Peyer's patch (tissue), 4 donors: ENCODE results near the gene GFRA3. TPM values are rescaled to one million over a fixed set of nuclear protein-coding genes. Genes with fewer than 3 reads are reported as not detected.

Experiments
- DNase-seq, 3 donors: peaks; one replicate each; pipeline ENCODE4 v3.0.0-alpha.2; 2017 to 2019
- H3K27ac ChIP-seq, 4 donors: fragments of 200-600 bp; sonication (generic); one replicate each; pipeline ENCODE4 v1.5.1; 2016 to 2019
- H3K27me3 ChIP-seq, 2 donors: fragments of 200-600 bp; sonication (generic); one replicate each; pipeline ENCODE4 v1.5.1; 2019
- H3K36me3 ChIP-seq, 3 donors: fragments of 200-600 bp; sonication (generic); one replicate each; pipeline ENCODE4 v1.5.1; 2016 to 2019
- H3K4me1 ChIP-seq, 4 donors: fragments of 200-600 bp; sonication (generic); one replicate each; pipeline ENCODE4 v1.5.1; 2016 to 2019
- H3K4me3 ChIP-seq, 4 donors: fragments of 200-600 bp; sonication (generic); 1 replicate in 3 of 4; 2 replicates in 1 of 4; pipeline ENCODE4 v1.5.1; 2016 to 2019; ENCODE audit warnings: mild to moderate bottlenecking in 1 of 4
- H3K9me3 ChIP-seq, 4 donors: fragments of 200-600 bp; sonication (generic); one replicate each; pipeline ENCODE4 v1.5.1; 2016 to 2019; ENCODE audit warnings: mild to moderate bottlenecking in 1 of 4
- POLR2A ChIP-seq, 2 donors: fragments of 450-650 bp; IDR thresholded peaks; one replicate each; pipeline ENCODE4 v1.5.1; 2017; ENCODE audit warnings: antibody characterized with exemption in 2 of 2, mild to moderate bottlenecking in 2 of 2, moderate library complexity in 2 of 2
- total RNA-seq, 4 donors: library from RNA; depleted of rRNA; stranded (reverse); fragments of >200 nt; gene quantifications; one replicate each; pipeline ENCODE4 v1.1.0, GENCODE V29; 2016
- TF ChIP-seq, protein P1 (sequence below), 6 experiments: fragments of 450-650 bp in 4 of 6; fragments of 200-600 bp in 2 of 6; sonication (generic) in 1 of 6; IDR thresholded peaks; one replicate each; pipeline ENCODE4 v1.5.1; 2017 to 2019; ENCODE audit warnings: antibody characterized with exemption in 6 of 6, mild to moderate bottlenecking in 3 of 6, moderate library complexity in 1 of 6

The GFRA3 gene
- total RNA-seq, 4 donors from 2014 or later = not detected

GRCh38 chr5:138234651-138235050 lies 39.8 kb downstream of the GFRA3 start:
- no peak for TF ChIP-seq POLR2A (IDR thresholded peaks at IDR 0.05)
- TF ChIP-seq, protein P1, sequence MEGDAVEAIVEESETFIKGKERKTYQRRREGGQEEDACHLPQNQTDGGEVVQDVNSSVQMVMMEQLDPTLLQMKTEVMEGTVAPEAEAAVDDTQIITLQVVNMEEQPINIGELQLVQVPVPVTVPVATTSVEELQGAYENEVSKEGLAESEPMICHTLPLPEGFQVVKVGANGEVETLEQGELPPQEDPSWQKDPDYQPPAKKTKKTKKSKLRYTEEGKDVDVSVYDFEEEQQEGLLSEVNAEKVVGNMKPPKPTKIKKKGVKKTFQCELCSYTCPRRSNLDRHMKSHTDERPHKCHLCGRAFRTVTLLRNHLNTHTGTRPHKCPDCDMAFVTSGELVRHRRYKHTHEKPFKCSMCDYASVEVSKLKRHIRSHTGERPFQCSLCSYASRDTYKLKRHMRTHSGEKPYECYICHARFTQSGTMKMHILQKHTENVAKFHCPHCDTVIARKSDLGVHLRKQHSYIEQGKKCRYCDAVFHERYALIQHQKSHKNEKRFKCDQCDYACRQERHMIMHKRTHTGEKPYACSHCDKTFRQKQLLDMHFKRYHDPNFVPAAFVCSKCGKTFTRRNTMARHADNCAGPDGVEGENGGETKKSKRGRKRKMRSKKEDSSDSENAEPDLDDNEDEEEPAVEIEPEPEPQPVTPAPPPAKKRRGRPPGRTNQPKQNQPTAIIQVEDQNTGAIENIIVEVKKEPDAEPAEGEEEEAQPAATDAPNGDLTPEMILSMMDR (IDR thresholded peaks at IDR 0.05) = no peak
- no peaks in the 10 kb centered on the region for H3K27me3 ChIP-seq
- no peak overlapping the region for H3K27ac ChIP-seq
- H3K4me3 ChIP-seq = no peak overlapping the region
- H3K4me1 ChIP-seq = no peaks in the 10 kb centered on the region
- H3K36me3 ChIP-seq = no peaks in the 10 kb centered on the region
- no peaks in the 10 kb centered on the region for H3K9me3 ChIP-seq
- DNase-seq = no peak

DNA sequence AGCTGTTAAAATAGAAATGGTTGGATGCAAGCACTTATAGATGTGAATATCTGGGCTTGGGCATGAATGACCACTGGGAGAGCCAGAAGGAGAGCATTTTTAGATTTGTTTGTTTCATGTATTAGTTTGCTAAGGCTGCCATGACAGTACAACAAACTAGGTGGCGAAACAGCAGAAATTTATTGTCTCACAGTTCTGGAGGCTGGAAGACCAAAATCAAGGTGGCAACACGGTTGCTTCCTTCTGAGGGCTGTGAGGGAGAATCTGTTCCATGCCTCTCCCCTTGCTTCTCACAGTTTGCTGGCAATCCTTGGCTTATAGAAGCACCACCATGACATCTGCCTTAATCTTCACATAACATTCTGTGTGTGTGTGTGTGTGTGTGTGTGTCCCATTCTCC lies 41.1 kb downstream of the GFRA3 start:
- no peak overlapping the region for H3K27ac ChIP-seq
- DNase-seq = no peak
- H3K9me3 ChIP-seq = no peaks in the 10 kb centered on the region
- no peaks in the 10 kb centered on the region for H3K27me3 ChIP-seq
- no peaks in the 10 kb centered on the region for H3K4me1 ChIP-seq
- TF ChIP-seq, protein P1 (IDR thresholded peaks at IDR 0.05) = no peak
- no peak for TF ChIP-seq POLR2A (IDR thresholded peaks at IDR 0.05)
- no peaks in the 10 kb centered on the region for H3K36me3 ChIP-seq
- no peak overlapping the region for H3K4me3 ChIP-seq

DNA sequence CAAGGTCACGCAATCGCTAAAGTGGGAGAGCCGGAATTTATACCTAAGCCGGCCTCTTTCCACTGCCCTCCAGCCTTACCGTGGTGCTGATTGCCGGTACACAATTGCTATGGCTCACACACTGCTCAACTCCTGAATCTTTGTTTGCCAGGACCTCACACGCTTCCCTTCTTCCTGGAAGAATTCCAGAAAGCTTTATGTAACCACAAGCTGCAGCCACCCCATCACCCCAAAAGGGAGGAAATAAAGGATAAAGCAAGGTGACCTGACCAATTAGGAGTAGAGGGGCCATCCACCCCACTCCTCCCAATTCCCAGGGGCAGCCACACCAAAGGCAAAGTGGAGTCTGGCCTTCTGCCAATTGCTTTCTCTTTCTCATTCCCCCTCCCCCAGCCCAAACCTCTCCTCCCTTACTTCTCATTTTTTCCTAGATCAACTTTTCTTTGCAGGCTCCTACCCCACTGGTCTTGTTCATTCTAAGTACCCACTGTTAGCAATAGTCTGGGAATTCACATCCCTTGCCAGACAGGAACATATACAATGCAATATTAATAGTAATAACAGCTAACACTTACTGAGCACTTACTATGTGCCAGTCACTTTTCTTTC lies 43.3 kb downstream of the GFRA3 start:
- Histone ChIP-seq H3K27ac (no peak overlapping the region), H3K4me1 (no peaks in the 10 kb centered on the region), H3K4me3 (no peak overlapping the region), H3K27me3 (no peaks in the 10 kb centered on the region), H3K36me3 (no peaks in the 10 kb centered on the region), H3K9me3 (peaks cover 0 to 6% (median 0%) of the 10 kb centered on the region in 4 donors)
- no peak for TF ChIP-seq POLR2A (IDR thresholded peaks at IDR 0.05)
- TF ChIP-seq, protein P1 (IDR thresholded peaks at IDR 0.05) = no peak
- no peak for DNase-seq

DNA sequence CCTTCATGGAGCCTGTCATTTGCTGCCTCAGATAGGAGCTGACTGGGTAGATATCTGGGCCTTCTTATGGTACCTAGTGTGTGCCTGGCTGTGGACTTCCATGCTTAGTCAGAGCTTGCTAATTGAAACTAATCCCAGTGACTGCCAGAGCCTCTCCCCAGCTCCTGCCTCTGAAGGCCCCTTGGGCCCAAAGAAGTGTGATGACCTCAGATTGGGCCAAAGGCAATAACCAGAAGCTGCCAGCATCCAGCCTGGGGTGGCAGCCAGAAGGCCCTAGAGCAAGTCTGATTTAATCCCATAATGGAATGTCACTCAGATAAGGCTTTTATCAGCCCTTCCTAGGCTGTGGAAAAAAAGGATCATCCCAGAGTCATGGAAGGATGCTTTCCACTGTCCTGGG lies 44.2 kb downstream of the GFRA3 start:
- Histone ChIP-seq H3K9me3 (peaks cover 0 to 6% (median 0%) of the 10 kb centered on the region in 4 donors), H3K27me3 (no peaks in the 10 kb centered on the region), H3K27ac (no peak overlapping the region), H3K4me3 (no peak overlapping the region), H3K4me1 (no peaks in the 10 kb centered on the region), H3K36me3 (no peaks in the 10 kb centered on the region)
- TF ChIP-seq, protein P1 (IDR thresholded peaks at IDR 0.05) = no peak
- TF ChIP-seq POLR2A (IDR thresholded peaks at IDR 0.05) = no peak
- no peak for DNase-seq

DNA sequence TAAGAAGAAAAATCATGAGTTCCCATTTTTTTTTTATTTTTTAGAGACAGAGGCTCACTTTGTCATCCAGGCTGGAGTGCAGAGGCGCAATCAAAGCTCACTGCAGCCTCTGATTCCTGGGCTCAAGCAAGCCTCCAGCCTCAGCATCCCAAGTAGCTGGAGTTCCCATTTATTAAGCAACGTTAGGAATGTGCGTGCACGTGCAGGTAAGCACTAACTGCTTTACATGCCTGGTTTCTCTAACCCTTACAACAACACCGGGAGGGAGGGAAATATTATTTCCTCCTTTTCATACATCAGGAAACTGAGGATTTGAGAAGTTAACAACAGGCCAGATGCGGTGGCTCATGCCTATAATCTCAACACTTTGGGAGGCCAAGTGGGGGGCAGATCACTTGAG lies 45.0 kb downstream of the GFRA3 start:
- H3K4me1 ChIP-seq = no peaks in the 10 kb centered on the region

More for the DNA sequence above, 45.0 kb downstream of the GFRA3 start:
- H3K9me3 ChIP-seq = peaks cover 0 to 6% (median 0%) of the 10 kb centered on the region in 4 donors
- H3K27ac ChIP-seq = no peak overlapping the region
- no peak overlapping the region for H3K4me3 ChIP-seq
- no peak for DNase-seq
- H3K36me3 ChIP-seq = no peaks in the 10 kb centered on the region
- TF ChIP-seq, protein P1 (IDR thresholded peaks at IDR 0.05) = no peak
- TF ChIP-seq POLR2A (IDR thresholded peaks at IDR 0.05) = no peak
- H3K27me3 ChIP-seq = no peaks in the 10 kb centered on the region
